T-cell (primary cell): ENCODE data around the gene PRKAG2. TPM values are rescaled to one million over a fixed set of nuclear protein-coding genes. Genes with fewer than 3 reads are reported as not detected.
A peak's percentile ranks its signal among the peaks of the same experiment; 100 is the strongest.

Experiments used
- ATAC-seq, 4 experiments: fragments of 200-7000 bp in 3 of 4; fragments of 150-1000 bp in 1 of 4; cut with Tn5 transposase; replicated peaks in 1 of 4; 1 replicate in 3 of 4; 2 replicates in 1 of 4; pipeline ENCODE4 v1.10.0; 2021; ENCODE audit warnings: moderate library complexity in 3 of 4, mild to moderate bottlenecking in 2 of 4, moderate number of reproducible peaks in 1 of 4
- CTCF ChIA-PET, 2 donors: fragments of 300-600 bp; sonication (Branson Sonifier 250); formaldehyde crosslinking; loops; one replicate each; lab custom pipeline; 2022; ENCODE audit warnings: antibody characterized with exemption in 2 of 2; lab: Charles Lee
- POLR2A ChIA-PET, 2 donors: fragments of 300-600 bp; sonication (Branson Sonifier 250); formaldehyde crosslinking; loops; one replicate each; lab custom pipeline; 2022; ENCODE audit warnings: antibody characterized with exemption in 2 of 2; lab: Charles Lee
- DNase-seq, 35 experiments: peaks; one replicate each; pipeline versions ENCODE4 v3.0.0 to v3.0.0-alpha.2; 2013 to 2023
- H3K27ac ChIP-seq: one replicate; pipeline ENCODE4 v1.5.1; 2013; ENCODE audit warnings: low read length
- H3K27me3 ChIP-seq, 2 experiments: replicated peaks in 1 of 2; 1 replicate in 1 of 2; 2 replicates in 1 of 2; pipeline versions ENCODE4 v1.6.1 to v1.7.0; 2013; ENCODE audit warnings: low read length in 1 of 2, mixed read lengths in 1 of 2; ENCODE audit not compliant: control insufficient read depth in 2 of 2, insufficient read depth in 2 of 2; ENCODE audit errors: extremely low read depth in 1 of 2
- H3K36me3 ChIP-seq, 2 donors: 1 replicate in 1 of 2; 2 replicates in 1 of 2; pipeline versions ENCODE4 v1.6.1 to v1.7.0; 2013; ENCODE audit warnings: low read length in 1 of 2; ENCODE audit not compliant: control insufficient read depth in 2 of 2, insufficient read depth in 1 of 2; ENCODE audit errors: extremely low read depth in 1 of 2
- H3K4me1 ChIP-seq, 2 experiments: 1 replicate in 1 of 2; 2 replicates in 1 of 2; pipeline versions ENCODE4 v1.6.1 to v1.7.0; 2013; ENCODE audit warnings: low read length in 2 of 2, mixed read lengths in 1 of 2; ENCODE audit not compliant: insufficient read depth in 2 of 2, control insufficient read depth in 1 of 2; ENCODE audit errors: extremely low read depth in 1 of 2
- H3K4me3 ChIP-seq, 2 donors: 1 replicate in 1 of 2; 2 replicates in 1 of 2; pipeline versions ENCODE4 v1.5.1 to v1.7.0; 2013; ENCODE audit warnings: mild to moderate bottlenecking in 2 of 2, low read length in 1 of 2, moderate library complexity in 1 of 2; ENCODE audit not compliant: control insufficient read depth in 1 of 2; ENCODE audit errors: extremely low read depth in 1 of 2
- H3K9me3 ChIP-seq: 2 replicates; pipeline ENCODE4 v1.7.0; 2013
- H3K27ac Mint-ChIP-seq, 2 donors: one replicate each; pipeline ENCODE4 v1.8.0; 2020 to 2021; ENCODE audit warnings: mild to moderate bottlenecking in 2 of 2, mixed read lengths in 2 of 2
- H3K27me3 Mint-ChIP-seq, 2 donors: one replicate each; pipeline ENCODE4 v1.8.0; 2021 to 2022; ENCODE audit warnings: mixed read lengths in 2 of 2
- H3K36me3 Mint-ChIP-seq: one replicate; pipeline ENCODE4 v1.8.0; 2021; ENCODE audit warnings: mixed read lengths
- H3K4me1 Mint-ChIP-seq, 3 donors: one replicate each; pipeline ENCODE4 v1.8.0; 2020 to 2022; ENCODE audit warnings: mixed read lengths in 3 of 3, mild to moderate bottlenecking in 1 of 3
- H3K4me3 Mint-ChIP-seq, 3 donors: one replicate each; pipeline ENCODE4 v1.8.0; 2020 to 2022; ENCODE audit warnings: mild to moderate bottlenecking in 3 of 3, mixed read lengths in 3 of 3, moderate library complexity in 3 of 3
- H3K9me3 Mint-ChIP-seq, 3 donors: one replicate each; pipeline ENCODE4 v1.8.0; 2020 to 2022; ENCODE audit warnings: mixed read lengths in 3 of 3
- WGBS: methylation state at CpG from one replicate; pipeline ENCODE4 v1.1.5; 2013; ENCODE audit warnings: missing lambda C conversion rate; ENCODE audit not compliant: insufficient coverage; 5-methylcytosine and 5-hydroxymethylcytosine counted together
- total RNA-seq, 35 experiments: library from RNA in 6 of 35; stranded (reverse) in 6 of 35; fragments of 120-200 nt in 1 of 35; gene quantifications; one replicate each; pipeline versions ENCODE4 v1.2.1 to v1.2.4 and lab custom pipeline; 2013 to 2026

Gene PRKAG2
- total RNA-seq, 5 donors from 2014 or later (not counting 1 experiment from before 2014, with no cell fraction given) = 43.0 to 59.9 (median 49.3) TPM

DNA sequence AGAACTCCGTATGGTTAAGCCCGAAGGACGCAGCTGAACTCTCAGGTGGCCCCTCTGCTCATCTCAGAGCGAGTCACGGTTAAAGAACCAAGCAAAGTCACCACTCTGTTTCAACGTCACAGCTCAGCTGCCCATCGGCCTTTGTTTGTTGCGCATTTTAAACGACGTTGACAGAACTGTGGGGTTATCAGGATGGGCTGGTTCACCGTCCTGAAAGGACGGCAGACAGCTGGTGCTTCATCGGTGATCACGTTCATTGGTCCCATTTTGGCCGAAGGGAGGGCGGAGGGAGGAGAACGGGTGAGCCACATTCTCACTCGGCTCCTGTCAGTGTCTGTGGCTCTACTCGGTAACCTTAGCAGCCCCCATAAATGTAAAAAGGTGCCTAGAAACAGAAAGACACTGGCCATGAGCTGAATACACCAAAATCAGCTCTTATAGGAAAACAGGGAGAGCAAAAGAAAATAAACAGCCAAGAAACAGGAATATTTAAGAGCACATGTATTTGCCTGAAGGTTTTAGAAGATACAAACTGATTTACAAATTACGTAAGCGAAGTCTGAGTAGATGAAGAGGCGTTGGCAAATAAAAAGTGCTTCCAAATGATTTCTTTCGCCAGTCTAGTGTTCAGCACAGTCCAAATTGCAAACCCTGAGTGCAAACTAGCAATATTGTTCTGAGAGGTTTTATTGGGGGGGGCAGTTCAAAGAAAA is 8.4 kb downstream of the PRKAG2 start:
- CTCF ChIA-PET = interaction anchor here in 1 of 2 donors (0.6 kb wide), 1 partner anchor 30 kb away, joined by 6 read pairs; no protein-coding TSS in a partner anchor
- Mint-ChIP-seq H3K36me3 (no peaks in the 10 kb centered on the region), H3K27ac (no peak overlapping the region), H3K27me3 (no peaks in the 10 kb centered on the region), H3K4me3 (no peak overlapping the region), H3K9me3 (no peaks in the 10 kb centered on the region), H3K4me1 (peaks cover 55 to 68% (median 60%) of the 10 kb centered on the region in 3 donors)
- no peak for DNase-seq
- Histone ChIP-seq H3K9me3 (no peaks in the 10 kb centered on the region), H3K27ac (no peak overlapping the region), H3K36me3 (peaks cover 0 to 3% of the 10 kb centered on the region in 2 donors), H3K4me1 (peaks cover 0 to 21% of the 10 kb centered on the region in 2 experiments), H3K27me3 (no peaks in the 10 kb centered on the region), H3K4me3 (no peak overlapping the region)
- POLR2A ChIA-PET = interaction anchor here in 1 of 2 donors (0.5 to 0.7 kb wide), 2 partner anchors 26 to 307 kb away, joined by 3 read pairs; no protein-coding TSS in a partner anchor
- WGBS = 93% methylated on average over 20 of the region's 23 CpGs
- ATAC-seq = no peak

DNA sequence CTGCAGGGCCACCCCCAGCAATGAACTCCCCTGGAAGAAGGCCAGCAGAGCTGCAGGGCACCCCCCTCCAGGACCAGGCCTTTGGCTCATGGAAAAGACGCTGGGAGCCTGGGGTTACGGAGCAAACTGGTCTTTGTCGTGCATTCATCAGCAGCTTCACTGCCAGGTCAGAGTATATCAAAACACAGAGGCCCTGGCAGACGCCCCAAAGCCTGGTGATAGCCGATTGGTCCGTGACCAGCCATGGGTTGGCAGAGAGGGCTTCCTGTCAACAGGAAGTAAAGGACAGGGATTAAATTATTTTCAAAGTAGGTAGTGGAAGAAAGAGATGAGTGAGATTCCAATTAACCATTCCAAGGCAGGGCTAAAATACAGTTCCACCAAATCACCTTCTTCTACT is 9.0 kb downstream of the PRKAG2 start:
- Mint-ChIP-seq H3K27ac (no peak overlapping the region), H3K4me1 (peaks cover 51 to 64% (median 54%) of the 10 kb centered on the region in 3 donors), H3K4me3 (no peak overlapping the region), H3K36me3 (no peaks in the 10 kb centered on the region), H3K9me3 (no peaks in the 10 kb centered on the region), H3K27me3 (no peaks in the 10 kb centered on the region)
- ATAC-seq (no peak), DNase-seq (no peak)
- H3K36me3 ChIP-seq = peaks cover 0 to 3% of the 10 kb centered on the region in 2 donors
- ChIA-PET POLR2A (no interaction called here), CTCF (no interaction called here)
- 85% methylated on average over 4 of the region's 6 CpGs for WGBS
- H3K4me1 ChIP-seq = peaks cover 0 to 18% of the 10 kb centered on the region in 2 experiments
- H3K27ac ChIP-seq = no peak overlapping the region
- H3K27me3 ChIP-seq = no peaks in the 10 kb centered on the region
- H3K9me3 ChIP-seq = no peaks in the 10 kb centered on the region
- H3K4me3 ChIP-seq = no peak overlapping the region

DNA sequence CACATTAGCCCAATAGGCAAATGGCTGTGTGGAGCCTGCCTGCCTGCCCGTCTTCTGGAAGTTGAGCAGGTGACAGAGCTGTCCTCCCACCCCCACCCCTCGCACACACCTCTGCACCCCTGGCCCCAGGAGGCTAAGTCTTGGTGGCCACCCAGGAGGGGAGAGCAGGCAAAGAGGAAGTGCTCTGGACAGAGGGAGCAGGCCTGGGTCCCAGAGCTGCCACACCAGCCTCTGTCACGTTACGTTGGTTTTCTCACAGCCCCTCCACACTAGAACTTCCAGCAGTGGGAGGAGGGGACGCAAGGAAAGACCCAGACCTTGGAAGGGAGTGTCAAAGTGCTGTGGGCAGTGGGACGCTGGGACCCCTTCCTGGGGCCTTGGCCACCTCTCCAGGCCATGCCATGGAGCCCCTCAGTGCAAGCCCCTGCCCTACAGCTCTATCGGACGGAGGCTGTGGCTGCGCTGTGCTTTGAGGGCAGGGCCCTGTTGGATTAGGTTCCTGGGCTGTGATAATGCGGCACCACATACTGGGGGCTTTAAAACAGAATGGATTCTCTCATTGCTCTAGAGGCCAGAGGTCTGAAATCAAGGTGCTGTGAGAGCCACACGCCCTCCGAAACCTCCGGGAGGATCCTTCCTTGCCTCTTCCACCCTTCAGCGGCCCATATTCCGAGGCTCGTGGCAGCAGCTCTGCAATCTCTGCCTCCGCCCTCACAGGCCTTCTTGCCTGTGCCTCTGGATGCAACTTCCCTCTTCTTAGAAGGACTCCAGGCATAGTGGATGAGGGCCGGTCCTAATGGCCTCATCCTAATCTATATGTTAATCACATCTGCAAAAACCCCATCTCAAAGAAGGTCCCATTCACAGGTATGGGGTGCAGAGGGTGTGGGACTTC is 9.9 kb downstream of the PRKAG2 start:
- DNase-seq (no peak), ATAC-seq (no peak)
- H3K4me3 ChIP-seq = no peak overlapping the region
- peak overlapping the region in 1 of 2 donors; percentile 16 for H3K27ac Mint-ChIP-seq
- H3K4me1 ChIP-seq = peaks cover 0 to 12% of the 10 kb centered on the region in 2 experiments
- H3K4me1 Mint-ChIP-seq = peaks cover 46 to 62% (median 54%) of the 10 kb centered on the region in 3 donors
- H3K36me3 Mint-ChIP-seq = peaks cover 3% of the 10 kb centered on the region
- H3K27ac ChIP-seq = no peak overlapping the region
- H3K36me3 ChIP-seq = peaks cover 0 to 3% of the 10 kb centered on the region in 2 donors
- H3K4me3 Mint-ChIP-seq = no peak overlapping the region
- H3K9me3 Mint-ChIP-seq = no peaks in the 10 kb centered on the region
- ChIA-PET CTCF (no interaction called here), POLR2A (no interaction called here)
- no peaks in the 10 kb centered on the region for H3K9me3 ChIP-seq
- 94% methylated on average over 7 of the region's 18 CpGs for WGBS
- H3K27me3 ChIP-seq = no peaks in the 10 kb centered on the region
- no peaks in the 10 kb centered on the region for H3K27me3 Mint-ChIP-seq

DNA sequence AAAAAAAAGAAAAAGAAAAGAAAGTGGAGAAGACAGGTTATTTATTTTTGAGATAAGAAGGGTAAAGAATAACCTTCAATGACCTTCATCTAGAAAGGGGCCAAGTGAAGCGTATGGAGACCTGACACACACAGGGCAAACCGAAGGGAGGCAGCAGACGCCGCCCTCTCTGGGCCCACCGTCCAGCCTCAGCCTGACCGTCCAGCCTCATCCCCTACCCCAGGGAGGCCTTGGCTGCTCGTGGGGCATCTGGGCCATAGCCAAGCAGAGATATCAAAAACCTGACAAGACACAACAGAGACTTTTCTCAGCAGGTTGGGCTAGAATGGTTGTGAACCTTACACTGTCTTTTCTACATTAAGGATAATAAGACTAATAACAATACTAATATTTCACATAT is 10.9 kb downstream of the PRKAG2 start:
- Histone ChIP-seq H3K36me3 (peaks cover 0 to 3% of the 10 kb centered on the region in 2 donors), H3K9me3 (no peaks in the 10 kb centered on the region), H3K27me3 (no peaks in the 10 kb centered on the region), H3K4me3 (no peak overlapping the region), H3K27ac (no peak overlapping the region), H3K4me1 (peaks cover 0 to 8% of the 10 kb centered on the region in 2 experiments)
- DNase-seq (no peak), ATAC-seq (no peak)
- CTCF ChIA-PET = no interaction called here
- WGBS = no CpG with 5 or more reads among the region's 7 CpGs
- Mint-ChIP-seq H3K4me1 (peaks cover 41 to 53% (median 52%) of the 10 kb centered on the region in 3 donors), H3K27me3 (no peaks in the 10 kb centered on the region), H3K36me3 (peaks cover 3% of the 10 kb centered on the region), H3K4me3 (no peak overlapping the region), H3K9me3 (no peaks in the 10 kb centered on the region), H3K27ac (no peak overlapping the region)
- POLR2A ChIA-PET = interaction anchor here in 1 of 2 donors (0.7 kb wide), 1 partner anchor 504 kb away, joined by 3 read pairs; no protein-coding TSS in a partner anchor

DNA sequence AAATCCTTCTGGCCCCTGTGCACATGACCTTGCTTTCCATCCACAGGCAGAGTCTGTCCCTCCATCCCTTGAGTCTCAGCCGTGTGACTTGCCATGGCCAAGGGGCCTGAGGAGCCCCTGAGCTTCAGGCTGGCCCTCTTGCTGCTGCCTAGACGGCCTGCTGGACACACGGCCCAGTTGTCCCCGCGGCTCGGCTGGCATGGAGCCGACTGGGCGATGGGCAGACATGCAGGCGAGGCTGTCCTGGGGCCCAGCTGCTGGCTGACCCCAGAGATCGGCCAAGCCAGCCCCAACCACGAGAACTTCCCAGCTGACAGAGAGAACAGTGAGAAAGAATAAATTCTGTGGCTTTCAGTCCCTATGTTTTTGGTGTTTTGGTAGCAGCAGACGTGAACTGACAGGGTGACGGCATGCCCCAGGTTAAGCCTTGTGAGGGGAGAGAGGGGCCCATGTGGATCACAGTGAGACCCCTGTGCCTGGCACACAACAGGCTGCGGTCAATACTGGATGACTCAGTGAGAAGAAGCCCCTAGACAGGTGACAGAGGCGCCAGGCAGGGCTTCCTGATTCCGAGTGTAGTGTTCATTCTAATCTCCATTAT is 11.7 kb downstream of the PRKAG2 start:
- no peak for ATAC-seq
- no peaks in the 10 kb centered on the region for H3K27me3 ChIP-seq
- WGBS = 91% methylated on average over 13 of the region's 16 CpGs

DNA sequence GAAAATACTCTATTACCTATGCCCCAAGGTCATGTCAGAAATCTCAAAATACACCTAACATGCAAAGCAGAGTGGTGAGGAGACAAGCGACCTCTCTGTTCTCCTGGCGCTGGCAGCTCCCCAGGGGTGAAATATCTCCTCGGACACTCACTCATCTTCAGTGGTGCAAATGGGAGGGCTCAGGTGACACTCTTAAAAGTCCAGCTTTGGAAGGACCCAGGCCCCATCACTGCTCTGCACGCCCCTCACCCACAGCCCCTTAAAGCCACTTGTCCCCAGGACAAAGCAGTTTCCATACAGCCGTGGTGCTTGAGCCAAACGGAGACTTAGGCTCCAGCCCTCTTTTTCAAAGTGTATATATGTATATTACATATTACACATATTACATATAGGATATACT is 12.4 kb downstream of the PRKAG2 start:
- Mint-ChIP-seq H3K4me1 (peaks cover 43 to 46% (median 44%) of the 10 kb centered on the region in 3 donors), H3K4me3 (no peak overlapping the region), H3K27ac (no peak overlapping the region), H3K36me3 (peaks cover 6% of the 10 kb centered on the region), H3K27me3 (no peaks in the 10 kb centered on the region), H3K9me3 (no peaks in the 10 kb centered on the region)
- Histone ChIP-seq H3K4me1 (peaks cover 0 to 5% of the 10 kb centered on the region in 2 experiments), H3K36me3 (peaks cover under 1 to 3% of the 10 kb centered on the region in 2 donors), H3K27ac (no peak overlapping the region), H3K4me3 (no peak overlapping the region), H3K27me3 (no peaks in the 10 kb centered on the region), H3K9me3 (no peaks in the 10 kb centered on the region)
- ATAC-seq = no peak
- CTCF ChIA-PET = no interaction called here
- 100% methylated on average over 3 of the region's 6 CpGs for WGBS
- POLR2A ChIA-PET = no interaction called here
- DNase-seq = no peak

More for the DNA sequence above, 11.7 kb downstream of the PRKAG2 start:
- Mint-ChIP-seq H3K4me3 (no peak overlapping the region), H3K4me1 (peaks cover 41 to 51% (median 49%) of the 10 kb centered on the region in 3 donors), H3K27ac (no peak overlapping the region), H3K9me3 (no peaks in the 10 kb centered on the region), H3K27me3 (no peaks in the 10 kb centered on the region), H3K36me3 (peaks cover 3% of the 10 kb centered on the region)
- Histone ChIP-seq H3K9me3 (no peaks in the 10 kb centered on the region), H3K4me1 (peaks cover 0 to 5% of the 10 kb centered on the region in 2 experiments), H3K36me3 (peaks cover 0 to 3% of the 10 kb centered on the region in 2 donors), H3K4me3 (no peak overlapping the region), H3K27ac (no peak overlapping the region)
- no peak for DNase-seq
- CTCF ChIA-PET = no interaction called here
- POLR2A ChIA-PET = interaction anchor here in 1 of 2 donors (0.7 kb wide), 1 partner anchor 503 kb away, joined by 3 read pairs; no protein-coding TSS in a partner anchor
